Activated CD8-positive, alpha-beta memory T cell treated with anti-CD3 and anti-CD28 coated beads, Interleukin-2, amount 10 ng/mL, durations not matched to agents 7 days and 5 days (primary cell): Measurements from ENCODE around the gene SCGB2A2. TPM values are rescaled to one million over a fixed set of nuclear protein-coding genes. Genes with fewer than 3 reads are reported as not detected.

Experiments used
- ATAC-seq: fragments of 150-1000 bp; cut with Tn5 transposase; one replicate; pipeline ENCODE4 v1.10.0; 2021; ENCODE audit warnings: moderate library complexity
- CTCF ChIA-PET: fragments of 350-600 bp; sonication (Branson Sonifier 250); formaldehyde crosslinking; loops from one replicate; lab custom pipeline; 2021; ENCODE audit warnings: antibody characterized with exemption; lab: Charles Lee
- DNase-seq: peaks from one replicate; pipeline ENCODE4 v3.0.0-alpha.2; 2020
- H3K27ac Mint-ChIP-seq: one replicate; pipeline ENCODE4 v1.8.0; 2021; ENCODE audit warnings: mild to moderate bottlenecking, mixed read lengths
- H3K27me3 Mint-ChIP-seq: one replicate; pipeline ENCODE4 v1.8.0; 2021; ENCODE audit warnings: mixed read lengths
- H3K36me3 Mint-ChIP-seq: one replicate; pipeline ENCODE4 v1.8.0; 2021; ENCODE audit warnings: mild to moderate bottlenecking, mixed read lengths
- H3K4me1 Mint-ChIP-seq: one replicate; pipeline ENCODE4 v1.8.0; 2021; ENCODE audit warnings: mixed read lengths
- H3K4me3 Mint-ChIP-seq: one replicate; pipeline ENCODE4 v1.8.0; 2021; ENCODE audit warnings: mild to moderate bottlenecking, moderate library complexity, mixed read lengths
- H3K9me3 Mint-ChIP-seq: one replicate; pipeline ENCODE4 v1.8.0; 2022; ENCODE audit warnings: low read depth, mixed read lengths
- total RNA-seq, 2 experiments: library from RNA; stranded (reverse); gene quantifications; one replicate each; pipeline ENCODE4 v1.2.3, GENCODE V29; 2021

SCGB2A2 gene
- total RNA-seq = not detected

DNA sequence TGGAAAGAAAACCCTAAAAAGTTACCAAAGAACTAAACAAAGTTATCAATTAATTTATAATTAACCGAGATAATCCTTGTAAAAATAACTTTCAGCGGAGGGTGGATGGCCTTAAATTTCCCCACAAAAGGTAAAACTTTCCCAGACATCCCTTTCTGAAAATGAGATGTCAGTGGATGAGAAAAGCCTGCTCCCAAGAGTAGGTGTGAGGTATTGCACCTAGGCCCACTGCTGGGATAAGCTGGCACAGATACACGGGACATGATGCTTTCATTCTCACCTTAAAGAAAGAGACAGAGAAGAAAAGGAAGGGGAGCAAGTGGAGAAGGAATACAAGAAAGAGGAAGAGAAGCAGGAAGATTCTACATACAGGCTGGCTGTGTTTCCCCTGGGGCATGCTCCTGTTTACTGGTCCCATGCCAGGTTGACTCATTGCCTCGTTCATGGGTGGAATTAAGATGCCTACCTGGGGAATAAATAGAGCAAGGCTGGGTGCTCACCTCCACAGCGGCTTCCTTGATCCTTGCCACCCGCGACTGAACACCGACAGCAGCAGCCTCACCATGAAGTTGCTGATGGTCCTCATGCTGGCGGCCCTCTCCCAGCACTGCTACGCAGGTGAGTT, at the start of gene SCGB2A2:
SCGB2A2 (plus strand) TSS at position 505 of the 625 bp plus-strand sequence; CDS start at position 564, 59 bp downstream.
- no peak within 1 kb of the TSS for H3K4me3 Mint-ChIP-seq
- H3K27ac Mint-ChIP-seq = no peak within 1 kb of the TSS
- no peaks in the 10 kb centered on the region for H3K9me3 Mint-ChIP-seq
- CTCF ChIA-PET = no interaction called here
- peaks cover 11% of the 10 kb centered on the region for H3K27me3 Mint-ChIP-seq
- no peak for ATAC-seq
- no peaks in the 10 kb centered on the region for H3K4me1 Mint-ChIP-seq
- DNase-seq = no peak
- no peaks in the 10 kb centered on the region for H3K36me3 Mint-ChIP-seq

DNA sequence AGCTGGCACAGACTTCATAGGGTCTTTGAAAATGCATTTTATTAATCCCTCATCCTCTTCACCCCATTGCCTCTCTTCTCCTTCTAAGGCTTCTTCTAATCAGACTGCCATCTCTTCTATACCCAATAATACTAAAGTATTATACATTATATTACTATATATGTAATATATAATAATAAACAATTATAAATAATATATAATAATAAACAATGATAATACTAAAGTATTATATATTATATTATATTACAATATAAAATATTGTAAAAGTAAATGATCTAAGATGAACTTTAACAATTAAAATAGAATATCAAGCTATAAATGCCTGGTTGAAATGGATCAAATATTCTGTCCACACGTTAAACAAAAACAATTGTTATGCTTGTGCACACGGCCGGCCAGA, 48.5 kb upstream of the SCGB2A2 start:
- Mint-ChIP-seq H3K4me1 (no peaks in the 10 kb centered on the region), H3K27me3 (peaks cover 43% of the 10 kb centered on the region), H3K36me3 (peaks cover 7% of the 10 kb centered on the region), H3K4me3 (no peak overlapping the region), H3K27ac (no peak overlapping the region), H3K9me3 (peaks cover 14% of the 10 kb centered on the region)
- ATAC-seq (no peak), DNase-seq (no peak)
- CTCF ChIA-PET = interaction anchor here (1.4 to 1.7 kb wide), 2 partner anchors 9 to 89 kb away, joined by 4 to 6 read pairs; no protein-coding TSS in a partner anchor

DNA sequence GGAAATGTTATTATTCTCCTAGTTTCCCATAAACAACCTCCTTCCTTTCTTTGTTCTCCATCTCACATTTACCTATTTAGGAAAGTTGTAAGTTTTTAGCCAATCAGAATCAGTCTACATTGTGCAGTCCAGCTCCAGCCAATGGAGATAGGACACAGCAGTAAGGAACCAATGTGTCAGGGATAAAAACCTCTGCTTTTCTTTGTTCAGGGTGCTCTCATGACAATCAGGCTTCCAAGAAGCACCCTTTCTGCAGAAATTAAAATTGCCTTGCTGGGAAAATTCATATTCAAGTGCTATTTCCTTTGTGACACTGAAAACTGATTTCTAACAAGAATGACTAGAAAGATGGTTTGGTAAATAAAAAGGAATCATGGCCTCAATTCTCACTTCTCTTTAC, 46.9 kb upstream of the SCGB2A2 start:
- no peak for DNase-seq
- no peaks in the 10 kb centered on the region for H3K4me1 Mint-ChIP-seq
- no peak overlapping the region for H3K27ac Mint-ChIP-seq
- ATAC-seq = no peak
- H3K4me3 Mint-ChIP-seq = no peak overlapping the region
- peaks cover 14% of the 10 kb centered on the region for H3K9me3 Mint-ChIP-seq
- CTCF ChIA-PET = interaction anchor here (1.4 to 1.7 kb wide), 2 partner anchors 10 to 87 kb away, joined by 4 to 6 read pairs; no protein-coding TSS in a partner anchor
- peaks cover 7% of the 10 kb centered on the region for H3K36me3 Mint-ChIP-seq
- H3K27me3 Mint-ChIP-seq = peaks cover 32% of the 10 kb centered on the region

DNA sequence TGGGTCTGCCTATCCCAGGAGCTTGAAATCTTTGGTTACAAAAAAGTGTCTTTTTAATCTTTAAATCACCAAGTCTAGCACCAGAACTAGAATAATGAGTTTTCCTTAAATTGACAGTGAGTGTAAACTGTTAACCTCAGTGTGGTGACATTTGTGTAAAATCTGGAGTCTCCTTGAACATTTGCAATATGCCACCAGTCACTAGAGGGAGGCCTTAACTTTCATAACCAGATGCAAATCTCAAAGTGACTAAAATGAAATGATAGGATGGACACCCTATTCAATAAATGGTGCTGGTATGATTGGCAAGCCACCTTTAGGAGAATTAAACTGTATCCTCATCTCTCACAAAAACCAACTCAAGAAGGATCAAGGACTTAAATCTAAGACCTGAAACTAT, 36.2 kb upstream of the SCGB2A2 start:
- no peak for ATAC-seq
- H3K27ac Mint-ChIP-seq = no peak overlapping the region
- CTCF ChIA-PET = interaction anchor here (0.6 to 1.2 kb wide), 2 partner anchors 77 to 224 kb away, joined by 4 to 5 read pairs; no protein-coding TSS in a partner anchor
- H3K4me3 Mint-ChIP-seq = no peak overlapping the region
- peaks cover 2% of the 10 kb centered on the region for H3K4me1 Mint-ChIP-seq
- H3K36me3 Mint-ChIP-seq = no peaks in the 10 kb centered on the region
- H3K9me3 Mint-ChIP-seq = no peaks in the 10 kb centered on the region
- peaks cover 65% of the 10 kb centered on the region for H3K27me3 Mint-ChIP-seq
- no peak for DNase-seq

DNA sequence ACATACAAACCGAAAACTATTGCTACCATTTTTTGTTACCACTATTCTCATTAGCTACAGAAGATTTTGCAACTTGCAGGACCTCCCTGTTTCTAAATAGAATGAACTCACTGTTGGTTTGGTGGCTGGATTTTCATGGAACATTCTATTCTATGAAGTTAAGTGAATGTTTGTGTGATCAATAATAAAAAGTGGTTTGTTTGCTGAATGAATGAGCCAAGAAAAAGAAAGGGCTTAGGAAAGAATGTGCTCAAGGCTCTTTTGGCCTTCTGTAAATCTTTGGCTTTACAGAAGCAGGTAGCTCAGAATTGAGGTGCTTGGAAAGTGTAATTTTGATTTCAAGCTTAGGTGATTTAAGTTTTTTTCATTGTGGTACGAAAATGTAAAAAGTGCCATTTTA, 33.8 kb upstream of the SCGB2A2 start:
- Mint-ChIP-seq H3K4me1 (peaks cover 2% of the 10 kb centered on the region), H3K9me3 (no peaks in the 10 kb centered on the region), H3K27ac (no peak overlapping the region), H3K27me3 (peaks cover 71% of the 10 kb centered on the region), H3K4me3 (no peak overlapping the region), H3K36me3 (no peaks in the 10 kb centered on the region)
- CTCF ChIA-PET = no interaction called here
- DNase-seq (no peak), ATAC-seq (no peak)

DNA sequence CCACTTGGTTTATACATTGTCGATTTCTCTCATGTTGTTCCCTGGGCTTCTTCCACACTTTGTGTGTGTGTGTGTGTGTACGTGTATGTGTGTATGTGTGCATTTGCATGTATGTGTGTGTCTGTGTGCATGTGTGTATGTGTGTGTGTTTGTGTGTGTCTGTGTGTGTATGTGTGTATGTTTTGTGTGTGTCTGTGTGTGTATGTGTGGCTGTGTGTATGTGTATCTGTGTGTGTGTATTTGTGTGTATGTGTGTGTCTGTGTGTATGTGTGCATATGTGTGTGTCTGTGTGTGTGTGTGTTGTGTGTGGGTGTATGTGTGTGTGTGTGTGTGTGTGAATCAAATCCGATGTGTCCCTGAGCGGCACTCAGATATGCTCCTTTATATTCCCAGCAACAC, 32.5 kb upstream of the SCGB2A2 start:
- DNase-seq (no peak), ATAC-seq (no peak)
- Mint-ChIP-seq H3K9me3 (no peaks in the 10 kb centered on the region), H3K4me3 (no peak overlapping the region), H3K27me3 (peaks cover 64% of the 10 kb centered on the region), H3K27ac (no peak overlapping the region), H3K4me1 (peaks cover 2% of the 10 kb centered on the region), H3K36me3 (no peaks in the 10 kb centered on the region)
- CTCF ChIA-PET = no interaction called here

DNA sequence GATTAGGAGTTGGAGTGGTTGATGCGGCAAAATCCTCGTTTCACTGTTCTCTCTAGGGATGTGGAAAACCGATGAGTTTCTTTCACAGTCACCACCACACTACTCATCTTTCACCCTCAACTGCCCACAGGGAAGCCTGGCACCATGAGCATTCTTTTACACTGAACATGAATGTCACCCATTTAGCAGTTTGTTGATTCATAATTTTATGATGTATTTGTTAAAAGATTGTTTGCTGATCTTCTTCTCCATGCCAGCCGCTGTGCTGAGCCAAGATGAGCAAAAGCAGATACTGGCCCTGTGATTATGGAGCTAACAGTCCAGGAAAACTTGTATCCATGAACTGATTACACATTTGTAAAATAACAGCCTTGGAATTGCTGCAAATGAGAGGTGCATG, 31.8 kb upstream of the SCGB2A2 start:
- CTCF ChIA-PET = no interaction called here
- Mint-ChIP-seq H3K4me1 (peaks cover 2% of the 10 kb centered on the region), H3K27me3 (peaks cover 58% of the 10 kb centered on the region)

DNA sequence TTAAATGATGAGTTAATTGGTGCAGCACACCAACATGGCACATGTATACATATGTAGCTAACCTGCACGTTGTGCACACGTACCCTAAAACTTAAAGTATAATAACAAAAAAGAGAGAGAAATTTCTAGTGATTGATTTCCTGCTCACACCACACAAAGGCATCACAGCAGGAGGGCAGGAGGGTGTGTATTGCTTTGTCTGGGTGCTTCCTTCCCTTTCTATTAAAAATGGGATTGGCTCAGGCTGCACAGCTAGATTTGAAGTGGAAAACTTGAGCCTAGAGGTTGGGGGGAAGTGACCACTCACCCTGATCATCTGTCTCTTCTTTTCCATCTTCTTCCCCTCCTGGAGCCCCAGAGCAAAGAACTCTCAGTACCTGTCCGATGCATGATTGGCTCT, 28.9 kb upstream of the SCGB2A2 start:
- H3K27ac Mint-ChIP-seq = no peak overlapping the region
- no peaks in the 10 kb centered on the region for H3K36me3 Mint-ChIP-seq
- no peak overlapping the region for H3K4me3 Mint-ChIP-seq
- H3K9me3 Mint-ChIP-seq = no peaks in the 10 kb centered on the region
- DNase-seq (no peak), ATAC-seq (no peak)
- H3K27me3 Mint-ChIP-seq = peaks cover 37% of the 10 kb centered on the region
- no peaks in the 10 kb centered on the region for H3K4me1 Mint-ChIP-seq
- CTCF ChIA-PET = interaction anchor here (0.7 kb wide), 1 partner anchor 13 kb away, joined by 3 read pairs; no protein-coding TSS in a partner anchor

More for the DNA sequence above, 31.8 kb upstream of the SCGB2A2 start:
- H3K36me3 Mint-ChIP-seq = no peaks in the 10 kb centered on the region
- DNase-seq (no peak), ATAC-seq (no peak)
- no peak overlapping the region for H3K27ac Mint-ChIP-seq
- H3K9me3 Mint-ChIP-seq = no peaks in the 10 kb centered on the region
- H3K4me3 Mint-ChIP-seq = no peak overlapping the region

DNA sequence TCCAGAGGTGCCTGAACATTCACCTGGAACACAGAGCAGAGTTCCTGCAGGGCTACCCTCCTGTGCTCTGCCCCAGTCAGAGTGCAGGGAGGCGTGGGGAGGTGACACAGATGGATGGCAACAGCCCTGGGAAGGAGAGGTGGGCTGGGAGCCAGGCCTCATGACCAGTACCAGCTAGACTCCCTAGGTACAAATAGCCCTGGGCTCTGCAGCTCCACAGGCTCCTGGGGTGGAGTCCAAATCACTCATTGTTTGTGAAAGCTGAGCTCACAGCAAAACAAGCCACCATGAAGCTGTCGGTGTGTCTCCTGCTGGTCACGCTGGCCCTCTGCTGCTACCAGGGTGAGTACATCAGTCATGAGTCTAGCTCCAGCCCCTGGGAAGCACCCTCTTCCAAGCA, 27.9 kb upstream of the SCGB2A2 start, which contains the start of gene SCGB1D2:
SCGB1D2 (plus strand) TSS at position 219 of the 400 bp plus-strand sequence; CDS start at position 288, 69 bp downstream.
- Mint-ChIP-seq H3K4me3 (no peak within 1 kb of the TSS), H3K9me3 (no peaks in the 10 kb centered on the region), H3K4me1 (no peaks in the 10 kb centered on the region), H3K36me3 (no peaks in the 10 kb centered on the region), H3K27me3 (peaks cover 31% of the 10 kb centered on the region), H3K27ac (no peak within 1 kb of the TSS)
- DNase-seq = no peak
- no peak for ATAC-seq
- CTCF ChIA-PET = interaction anchor here (0.7 kb wide), 1 partner anchor 13 kb away, joined by 3 read pairs; no protein-coding TSS in a partner anchor

DNA sequence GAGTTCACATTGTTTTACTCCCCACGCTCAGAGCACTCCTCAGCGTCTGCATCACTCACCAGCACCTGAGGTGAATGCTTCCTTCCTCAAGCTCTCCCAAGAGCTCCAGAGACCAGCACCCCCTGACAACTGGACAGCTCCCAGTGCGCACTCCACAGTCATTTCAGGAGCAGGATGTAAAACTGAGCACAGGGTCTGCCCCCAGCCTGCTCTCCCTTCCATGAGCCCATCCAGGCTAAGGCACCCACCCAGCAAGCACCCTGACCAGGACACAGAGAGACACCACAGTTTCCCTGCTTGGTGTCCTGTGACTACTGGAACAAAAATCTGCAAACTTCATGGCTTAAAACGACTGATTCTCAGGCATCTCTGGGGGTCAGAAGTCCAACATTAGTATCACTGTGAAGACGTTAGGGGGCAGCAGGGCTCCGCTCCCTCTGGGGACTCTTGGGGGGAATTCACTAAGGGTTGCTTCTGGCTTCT, 24.6 kb upstream of the SCGB2A2 start:
- H3K4me3 Mint-ChIP-seq = no peak overlapping the region
- CTCF ChIA-PET = no interaction called here
- H3K4me1 Mint-ChIP-seq = no peaks in the 10 kb centered on the region
- peaks cover 2% of the 10 kb centered on the region for H3K9me3 Mint-ChIP-seq
- H3K27me3 Mint-ChIP-seq = peaks cover 18% of the 10 kb centered on the region
- ATAC-seq (peak; percentile 39), DNase-seq (peak; percentile 48)
- no peak overlapping the region for H3K27ac Mint-ChIP-seq
- H3K36me3 Mint-ChIP-seq = no peaks in the 10 kb centered on the region

DNA sequence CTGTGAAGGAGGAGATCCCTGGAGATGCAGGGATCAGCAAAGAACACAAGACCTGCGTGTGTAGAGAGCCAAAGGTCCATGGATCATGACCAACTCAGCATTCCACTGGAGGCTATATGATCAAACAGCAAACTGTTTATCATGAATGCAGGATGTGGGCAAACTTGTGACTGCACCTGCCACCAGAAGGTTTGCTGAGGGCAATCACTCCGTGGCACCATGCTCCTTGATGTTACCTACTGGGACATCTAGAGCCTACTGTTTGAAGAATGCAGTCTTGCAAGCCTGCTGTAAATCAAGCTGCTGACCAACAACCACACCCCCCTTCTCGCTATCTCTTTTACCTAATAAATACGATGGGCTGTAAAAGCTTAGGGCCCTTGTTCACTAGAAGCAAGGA, 18.3 kb upstream of the SCGB2A2 start:
- CTCF ChIA-PET = no interaction called here
- no peak for DNase-seq
- Mint-ChIP-seq H3K27ac (no peak overlapping the region), H3K9me3 (peaks cover 18% of the 10 kb centered on the region), H3K4me3 (no peak overlapping the region), H3K4me1 (no peaks in the 10 kb centered on the region), H3K27me3 (peaks cover 20% of the 10 kb centered on the region), H3K36me3 (peaks cover 7% of the 10 kb centered on the region)
- ATAC-seq = no peak

DNA sequence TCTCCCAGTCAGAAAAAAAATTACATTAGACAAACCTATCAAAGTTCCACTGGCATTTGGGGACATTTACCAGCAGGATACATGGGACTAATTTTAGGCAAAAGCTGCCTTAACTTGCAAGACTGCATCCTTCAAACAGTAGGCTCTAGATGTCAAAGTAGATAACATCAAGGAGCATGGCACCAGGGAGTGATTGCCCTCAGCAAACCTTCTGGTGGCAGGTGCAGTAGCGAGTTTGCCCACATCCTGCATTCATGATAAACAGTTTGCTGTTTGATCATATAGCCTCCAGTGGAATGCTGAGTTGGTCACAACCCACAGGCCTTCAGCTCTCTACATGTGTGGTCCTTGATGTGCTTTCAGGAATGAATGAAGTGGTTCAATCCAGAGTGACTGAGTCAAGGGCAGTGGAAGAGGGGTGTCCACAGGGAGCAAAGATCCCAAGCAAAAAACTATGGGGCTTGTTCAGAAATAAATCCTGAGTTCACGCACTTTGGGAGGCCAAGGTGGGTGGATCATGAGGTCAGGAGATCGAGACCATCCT, 15.9 kb upstream of the SCGB2A2 start:
- H3K9me3 Mint-ChIP-seq = peaks cover 18% of the 10 kb centered on the region
- no peaks in the 10 kb centered on the region for H3K4me1 Mint-ChIP-seq
- no peak overlapping the region for H3K27ac Mint-ChIP-seq
- no peak overlapping the region for H3K4me3 Mint-ChIP-seq
- no peak for ATAC-seq
- H3K36me3 Mint-ChIP-seq = peaks cover 7% of the 10 kb centered on the region
- peaks cover 35% of the 10 kb centered on the region for H3K27me3 Mint-ChIP-seq
- no peak for DNase-seq
- CTCF ChIA-PET = interaction anchor here (1.1 kb wide), 1 partner anchor 13 kb away, joined by 3 read pairs; no protein-coding TSS in a partner anchor

DNA sequence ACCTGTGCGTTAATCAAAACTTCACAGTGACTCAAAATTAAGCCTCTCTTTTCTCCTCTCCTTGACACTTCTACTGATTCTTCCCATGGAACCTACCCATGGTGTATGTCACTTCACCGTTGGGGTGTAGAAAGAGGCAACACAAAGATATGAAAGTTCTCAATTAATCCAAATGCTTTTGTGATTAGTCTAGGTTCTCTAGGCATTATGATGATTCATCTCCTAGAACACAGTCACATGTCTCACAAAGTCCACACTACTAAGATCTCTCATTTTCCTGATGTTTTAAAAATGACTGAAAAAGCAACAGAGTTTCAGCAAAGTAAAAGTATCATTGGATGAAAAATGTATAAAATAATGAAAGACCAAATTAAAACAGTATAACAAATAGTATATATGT, 13.7 kb upstream of the SCGB2A2 start:
- ATAC-seq (no peak), DNase-seq (no peak)
- Mint-ChIP-seq H3K36me3 (peaks cover 7% of the 10 kb centered on the region), H3K9me3 (peaks cover 13% of the 10 kb centered on the region), H3K27me3 (peaks cover 32% of the 10 kb centered on the region), H3K27ac (no peak overlapping the region), H3K4me1 (no peaks in the 10 kb centered on the region), H3K4me3 (no peak overlapping the region)
- CTCF ChIA-PET = no interaction called here
